GM23248 (cell line): ENCODE measurements around the gene YPEL2. TPM values are rescaled to one million over a fixed set of nuclear protein-coding genes. Genes with fewer than 3 reads are reported as not detected.

Source experiments
- DNase-seq: peaks from one replicate; pipeline ENCODE4 v3.0.0-alpha.2; 2015
- H2AFZ ChIP-seq: fragments of 200-600 bp; sonication (generic); 2 replicates; pipeline ENCODE4 v1.6.1; 2016; ENCODE audit warnings: antibody characterized with exemption
- H3F3A ChIP-seq: fragments of 200-600 bp; sonication (generic); 2 replicates; pipeline ENCODE4 v1.6.1; 2016; ENCODE audit warnings: mild to moderate bottlenecking, antibody characterized with exemption, mixed run types; ENCODE audit not compliant: insufficient read depth
- H3K27ac ChIP-seq: fragments of 200-600 bp; sonication (generic); 2 replicates; pipeline ENCODE4 v1.5.1; 2016; ENCODE audit warnings: mild to moderate bottlenecking
- H3K27me3 ChIP-seq: fragments of 200-600 bp; sonication (generic); replicated peaks from 2 replicates; pipeline ENCODE4 v1.6.1; 2016; ENCODE audit warnings: mild to moderate bottlenecking; ENCODE audit not compliant: insufficient read depth
- H3K36me3 ChIP-seq: fragments of 200-600 bp; sonication (generic); 2 replicates; pipeline ENCODE4 v1.6.1; 2016; ENCODE audit warnings: low read depth, mild to moderate bottlenecking
- H3K4me1 ChIP-seq: fragments of 200-600 bp; sonication (generic); 2 replicates; pipeline ENCODE4 v1.6.1; 2016; ENCODE audit warnings: mild to moderate bottlenecking; ENCODE audit not compliant: insufficient read depth
- H3K4me2 ChIP-seq: fragments of 200-600 bp; sonication (generic); one replicate; pipeline ENCODE4 v1.6.1; 2016; ENCODE audit warnings: mild to moderate bottlenecking; ENCODE audit not compliant: unreplicated experiment
- H3K4me3 ChIP-seq: fragments of 200-600 bp; sonication (generic); 2 replicates; pipeline ENCODE4 v1.5.1; 2016; ENCODE audit warnings: mild to moderate bottlenecking
- H3K79me2 ChIP-seq: fragments of 200-600 bp; sonication (generic); 2 replicates; pipeline ENCODE4 v1.6.1; 2016; ENCODE audit warnings: mild to moderate bottlenecking; ENCODE audit not compliant: insufficient read depth
- H3K9ac ChIP-seq: fragments of 200-600 bp; sonication (generic); 2 replicates; pipeline ENCODE4 v1.6.1; 2016; ENCODE audit warnings: mild to moderate bottlenecking
- H3K9me2 ChIP-seq: fragments of 200-600 bp; sonication (generic); 2 replicates; pipeline ENCODE4 v1.6.1; 2016; ENCODE audit warnings: mixed run types, mild to moderate bottlenecking, moderate library complexity; ENCODE audit not compliant: insufficient read depth
- H3K9me3 ChIP-seq: fragments of 200-600 bp; sonication (generic); one replicate; pipeline ENCODE4 v1.6.1; 2017; ENCODE audit warnings: low read depth
- H4K20me1 ChIP-seq: fragments of 200-600 bp; sonication (generic); 2 replicates; pipeline ENCODE4 v1.6.0; 2016; ENCODE audit not compliant: insufficient read depth
- EZH2 ChIP-seq: fragments of 200-600 bp; sonication (generic); IDR thresholded peaks from 2 replicates; pipeline ENCODE4 v1.6.1; 2018; ENCODE audit warnings: antibody characterized with exemption, mild to moderate bottlenecking; ENCODE audit not compliant: insufficient read depth, poor library complexity, severe bottlenecking
- EZH2phosphoT487 ChIP-seq: fragments of 200-600 bp; sonication (generic); IDR thresholded peaks from 2 replicates; pipeline ENCODE4 v1.6.1; 2018; ENCODE audit warnings: antibody characterized with exemption, moderate library complexity, mild to moderate bottlenecking, low read depth; ENCODE audit not compliant: insufficient read depth
- WGBS, 2 experiments: methylation state at CpG; one replicate each; pipeline ENCODE4 v1.1.6; 2015 to 2017; ENCODE audit warnings: low lambda C conversion rate in 2 of 2, low coverage in 1 of 2; ENCODE audit errors: missing lambda C conversion rate in 2 of 2; 5-methylcytosine and 5-hydroxymethylcytosine counted together
- in situ Hi-C: fragments of 300-500 bp; cut with MboI; formaldehyde crosslinking; loops from 2 replicates; pipeline ENCODE4 v1.15.0; 2020
- polyA plus RNA-seq: library from polyadenylated mRNA; unstranded; fragments of >200 nt; fragmentation: Nextera tagmentation; extraction: Ambion mirVana; gene quantifications from 2 replicates; pipeline ENCODE4 v1.2.1, GENCODE V29; 2016
- total RNA-seq: library from RNA; depleted of rRNA; stranded (reverse); fragments of >200 nt; shearing (Covaris generic); gene quantifications from 2 replicates; pipeline ENCODE4 v1.2.3, GENCODE V29; 2014

YPEL2 gene
- total and polyA plus RNA-seq, 2 experiments from 2014 or later, result 5.8 to 9.6 TPM

GRCh38 chr17:59337741-59338299 is 6.4 kb downstream of the YPEL2 start:
- Histone ChIP-seq H3K27me3 (no peaks in the 10 kb centered on the region), H3K9me2 (no peaks in the 10 kb centered on the region), H3K4me1 (peaks cover 8% of the 10 kb centered on the region; the same call in 1 of the 2 replicates), H3K4me3 (no peak overlapping the region), H3K79me2 (peaks cover 91% of the 10 kb centered on the region), H4K20me1 (no peaks in the 10 kb centered on the region), H3K27ac (no peak overlapping the region), H3K9me3 (no peaks in the 10 kb centered on the region), H2AFZ (no peak overlapping the region), H3F3A (peaks cover 7% of the 10 kb centered on the region; the same call in 1 of the 2 replicates), H3K4me2 (no peak overlapping the region), H3K9ac (no peak overlapping the region), H3K36me3 (no peaks in the 10 kb centered on the region)
- in situ Hi-C loops, result no loop called here
- DNase-seq, result no peak
- 90 to 94% methylated on average over 5 of the region's 5 CpGs for WGBS, 2 experiments
- TF ChIP-seq EZH2 (no peak), EZH2phosphoT487 (no peak)

DNA sequence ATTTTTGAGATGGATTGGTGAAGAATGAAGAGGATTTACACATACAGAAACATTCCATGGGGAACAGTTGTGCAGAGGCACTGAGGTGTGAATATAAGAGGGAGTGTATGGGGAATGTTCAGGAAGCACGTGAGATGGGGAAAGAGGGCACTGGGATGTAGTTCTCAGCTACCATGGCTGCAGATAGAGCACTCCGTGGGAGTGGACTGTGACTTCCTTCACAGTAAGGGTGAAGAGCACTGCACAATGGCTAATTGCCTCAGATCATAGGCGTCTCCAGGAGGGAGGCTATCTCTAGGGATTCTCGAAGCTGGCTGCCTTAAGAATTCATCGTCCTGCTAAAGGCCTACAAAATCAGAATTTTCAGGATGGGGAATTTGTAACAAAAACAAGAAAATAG is 7.0 kb downstream of the YPEL2 start:
- in situ Hi-C loops, result no loop called here
- Histone ChIP-seq H3K27me3 (no peaks in the 10 kb centered on the region), H4K20me1 (no peaks in the 10 kb centered on the region), H3K79me2 (peaks cover 92% of the 10 kb centered on the region), H3K9me2 (no peaks in the 10 kb centered on the region), H3K4me3 (no peak overlapping the region), H2AFZ (no peak overlapping the region), H3K9ac (no peak overlapping the region), H3K9me3 (no peaks in the 10 kb centered on the region), H3K27ac (no peak overlapping the region), H3K4me2 (no peak overlapping the region), H3F3A (0 out of 2 replicates have a peak, but pooled peaks cover under 1% of the 10 kb centered on the region), H3K4me1 (peaks cover 2% of the 10 kb centered on the region; the same call in 1 of the 2 replicates), H3K36me3 (no peaks in the 10 kb centered on the region)
- no peak for DNase-seq
- TF ChIP-seq EZH2phosphoT487 (no peak), EZH2 (no peak)
- 89 to 94% methylated on average over 5 of the region's 5 CpGs for WGBS, 2 experiments

GRCh38 chr17:59341922-59342321 is 10.5 kb downstream of the YPEL2 start:
- peaks cover 90% of the 10 kb centered on the region for H3K79me2 ChIP-seq
- no peaks in the 10 kb centered on the region for H3K4me1 ChIP-seq
- no peak overlapping the region for H3K27ac ChIP-seq
- no peaks in the 10 kb centered on the region for H3K9me2 ChIP-seq
- 77 to 80% methylated on average over 3 of the region's 3 CpGs for WGBS, 2 experiments
- in situ Hi-C loops, result no loop called here
- H3K9ac ChIP-seq, result no peak overlapping the region
- H3K9me3 ChIP-seq, result no peaks in the 10 kb centered on the region
- no peak for DNase-seq
- no peaks in the 10 kb centered on the region for H3K27me3 ChIP-seq
- H3F3A ChIP-seq, result no peaks in the 10 kb centered on the region
- TF ChIP-seq EZH2 (no peak), EZH2phosphoT487 (no peak)
- no peak overlapping the region for H3K4me3 ChIP-seq
- H4K20me1 ChIP-seq, result 0 out of 2 replicates have a peak, but pooled peaks cover 4% of the 10 kb centered on the region
- H2AFZ ChIP-seq, result no peak overlapping the region
- H3K4me2 ChIP-seq, result no peak overlapping the region
- H3K36me3 ChIP-seq, result no peaks in the 10 kb centered on the region

DNA sequence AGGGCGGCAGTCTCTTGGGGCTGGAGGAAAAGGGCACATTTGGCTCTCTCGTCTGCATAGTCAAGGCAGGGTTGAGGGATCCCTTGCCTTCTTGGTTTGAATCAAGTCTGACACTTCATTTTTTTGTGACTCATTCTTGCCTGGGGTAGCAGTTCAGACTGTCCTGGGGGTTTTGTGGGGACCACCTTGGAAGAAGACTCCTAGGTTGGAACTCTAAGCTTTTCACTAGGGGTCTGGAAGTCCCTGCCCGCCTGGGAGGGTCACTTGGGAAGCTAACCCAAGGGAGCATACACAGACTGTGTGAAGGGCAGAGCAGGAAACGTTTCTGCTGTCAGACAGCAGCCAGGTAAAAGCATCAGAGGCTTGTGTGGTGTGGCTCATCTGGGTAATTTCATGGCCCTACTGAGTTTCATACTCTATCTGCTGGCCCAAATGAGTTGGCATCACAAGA is 11.3 kb downstream of the YPEL2 start:
- no peak overlapping the region for H2AFZ ChIP-seq
- H3K9me2 ChIP-seq, result no peaks in the 10 kb centered on the region
- H3K79me2 ChIP-seq, result peaks cover 92% of the 10 kb centered on the region
- in situ Hi-C loops, result no loop called here
- DNase-seq, result no peak
- no peaks in the 10 kb centered on the region for H3K9me3 ChIP-seq
- 93 to 94% methylated on average over 4 of the region's 4 CpGs for WGBS, 2 experiments
- H3F3A ChIP-seq, result no peaks in the 10 kb centered on the region
- no peaks in the 10 kb centered on the region for H3K27me3 ChIP-seq
- H3K4me1 ChIP-seq, result no peaks in the 10 kb centered on the region
- H3K4me3 ChIP-seq, result no peak overlapping the region
- 0 out of 2 replicates have a peak, but pooled peaks cover 5% of the 10 kb centered on the region for H4K20me1 ChIP-seq
- H3K9ac ChIP-seq, result no peak overlapping the region
- H3K27ac ChIP-seq, result no peak overlapping the region
- TF ChIP-seq EZH2phosphoT487 (no peak), EZH2 (no peak)
- no peak overlapping the region for H3K4me2 ChIP-seq
- no peaks in the 10 kb centered on the region for H3K36me3 ChIP-seq

- in situ Hi-C loops, result no loop called here
These were observed 14.0 kb downstream of the YPEL2 start for GRCh38 chr17:59345476-59345875.

More at GRCh38 chr17:59345476-59345875, 14.0 kb downstream of the YPEL2 start:
- Histone ChIP-seq H3K79me2 (peaks cover 85% of the 10 kb centered on the region), H3K9ac (no peak overlapping the region), H3K4me2 (no peak overlapping the region), H3K9me3 (no peaks in the 10 kb centered on the region), H3K27ac (no peak overlapping the region), H2AFZ (no peak overlapping the region), H3K36me3 (no peaks in the 10 kb centered on the region), H3F3A (no peaks in the 10 kb centered on the region), H3K9me2 (no peaks in the 10 kb centered on the region), H3K4me3 (no peak overlapping the region), H3K4me1 (no peaks in the 10 kb centered on the region), H4K20me1 (0 out of 2 replicates have a peak, but pooled peaks cover 5% of the 10 kb centered on the region), H3K27me3 (no peaks in the 10 kb centered on the region)
- no peak for DNase-seq
- no peak for TF ChIP-seq EZH2
- no peak for TF ChIP-seq EZH2phosphoT487
- 95 to 98% methylated on average over 7 of the region's 7 CpGs for WGBS, 2 experiments
